Psoas muscle (tissue), 8 donors: ENCODE data around the gene SSH2. TPM values are rescaled to one million over a fixed set of nuclear protein-coding genes. Genes with fewer than 3 reads are reported as not detected.
A peak's percentile ranks its signal among the peaks of the same experiment; 100 is the strongest.

Experiments
- ATAC-seq, 4 donors: fragments of 200-7000 bp; cut with Tn5 transposase; one replicate each; pipeline ENCODE4 v1.9.1; 2020; ENCODE audit warnings: moderate library complexity in 3 of 4, mild to moderate bottlenecking in 2 of 4
- DNase-seq, 2 donors: peaks; one replicate each; pipeline ENCODE4 v3.0.0-alpha.2; 2020
- H3K27ac ChIP-seq: fragments of 200-600 bp; one replicate; pipeline ENCODE4 v1.8.0; 2022
- H3K27me3 ChIP-seq, 3 donors: fragments of 200-600 bp in 1 of 3; one replicate each; pipeline versions ENCODE4 v1.6.1 to v1.8.0; 2013 to 2022; ENCODE audit warnings: low read length in 2 of 3, mild to moderate bottlenecking in 2 of 3, moderate library complexity in 1 of 3; ENCODE audit not compliant: insufficient read depth in 3 of 3
- H3K36me3 ChIP-seq, 2 donors: fragments of 200-600 bp in 1 of 2; one replicate each; pipeline versions ENCODE4 v1.6.1 to v1.8.0; 2013 to 2022; ENCODE audit warnings: low read depth in 1 of 2, mild to moderate bottlenecking in 1 of 2, moderate library complexity in 1 of 2; ENCODE audit not compliant: insufficient read depth in 1 of 2
- H3K4me1 ChIP-seq: fragments of 200-600 bp; one replicate; pipeline ENCODE4 v1.8.0; 2022
- H3K4me3 ChIP-seq: fragments of 200-600 bp; one replicate; pipeline ENCODE4 v1.8.0; 2022; ENCODE audit warnings: mild to moderate bottlenecking
- H3K9me3 ChIP-seq: fragments of 200-600 bp; one replicate; pipeline ENCODE4 v1.8.0; 2022
- WGBS, 3 donors: extraction: QIAGEN DNeasy Blood & Tissue Kit; methylation state at CpG; one replicate each; pipeline versions ENCODE4 v1.1.6 to v1.1.7; 2013; 5-methylcytosine and 5-hydroxymethylcytosine counted together
- intact Hi-C, 2 donors: fragments of 100-400 bp; cut with DNase I; formaldehyde crosslinking; loops; one replicate each; pipeline versions ENCODE4 v1.11.0 to v1.14.2; 2022
- polyA plus RNA-seq, 3 donors: library from polyadenylated mRNA; stranded (reverse); fragments of 200-250 nt; gene quantifications; one replicate each; pipeline ENCODE4 v1.2.3, GENCODE V29; 2013
- total RNA-seq, 4 donors: library from RNA; stranded (reverse); fragmentation: NEBNext Ultra II Directional in 2 of 4; extraction: Animal tissue kit (Norgen Biotek cat#: 25700) in 2 of 4; gene quantifications; one replicate each; pipeline versions ENCODE4 v1.2.1 to v1.2.4, GENCODE V29; 2021 to 2023
- TF ChIP-seq, protein P1 (sequence below): fragments of 200-600 bp; IDR thresholded peaks from one replicate; pipeline ENCODE4 v1.8.0; 2022; ENCODE audit warnings: antibody characterized with exemption
- donor health status: healthy with polysubstance abuse.
- donor health status: DM: no; HTN: no; CAD: no; lungs with moderate emphysema.
- donor health status: Bipolar disorder and iron deficiency.
- donor health status: healthy.
- donor health status: DM: yes; HTN: yes; CAD: no.
- donor health status: DM: no; HTN: no; CAD: no.
- donor health status: DM: no; HTN: no; CAD: no.
- donor health status: DM: yes; HTN: yes; CAD: no.

SSH2 gene
- total and polyA plus RNA-seq, 7 donors: 28.0 to 168 (median 107) TPM

DNA sequence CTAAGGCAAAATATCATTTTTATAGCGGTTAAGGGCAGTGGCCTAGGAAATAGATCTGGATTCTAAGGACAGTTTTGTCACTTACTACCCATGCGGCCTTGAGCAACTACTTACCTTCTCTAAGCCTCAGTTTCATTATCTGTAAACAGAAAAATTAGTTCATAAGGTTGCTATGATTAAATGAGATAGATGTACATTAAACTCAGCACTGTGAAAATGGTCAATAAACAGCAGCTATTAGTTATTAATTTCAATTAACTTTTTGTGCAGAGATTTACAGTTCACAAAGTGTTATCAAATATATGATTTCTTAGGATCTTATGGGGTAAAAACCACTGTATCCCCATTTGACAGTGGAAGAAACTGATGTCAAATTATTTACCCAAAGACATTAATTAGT, 171.8 kb downstream of the SSH2 start:
- peaks cover 22% of the 10 kb centered on the region for H3K4me1 ChIP-seq
- 81 to 91% (median 84%) methylated on average over 2 of the region's 2 CpGs for WGBS, 3 donors
- TF ChIP-seq, protein P1, sequence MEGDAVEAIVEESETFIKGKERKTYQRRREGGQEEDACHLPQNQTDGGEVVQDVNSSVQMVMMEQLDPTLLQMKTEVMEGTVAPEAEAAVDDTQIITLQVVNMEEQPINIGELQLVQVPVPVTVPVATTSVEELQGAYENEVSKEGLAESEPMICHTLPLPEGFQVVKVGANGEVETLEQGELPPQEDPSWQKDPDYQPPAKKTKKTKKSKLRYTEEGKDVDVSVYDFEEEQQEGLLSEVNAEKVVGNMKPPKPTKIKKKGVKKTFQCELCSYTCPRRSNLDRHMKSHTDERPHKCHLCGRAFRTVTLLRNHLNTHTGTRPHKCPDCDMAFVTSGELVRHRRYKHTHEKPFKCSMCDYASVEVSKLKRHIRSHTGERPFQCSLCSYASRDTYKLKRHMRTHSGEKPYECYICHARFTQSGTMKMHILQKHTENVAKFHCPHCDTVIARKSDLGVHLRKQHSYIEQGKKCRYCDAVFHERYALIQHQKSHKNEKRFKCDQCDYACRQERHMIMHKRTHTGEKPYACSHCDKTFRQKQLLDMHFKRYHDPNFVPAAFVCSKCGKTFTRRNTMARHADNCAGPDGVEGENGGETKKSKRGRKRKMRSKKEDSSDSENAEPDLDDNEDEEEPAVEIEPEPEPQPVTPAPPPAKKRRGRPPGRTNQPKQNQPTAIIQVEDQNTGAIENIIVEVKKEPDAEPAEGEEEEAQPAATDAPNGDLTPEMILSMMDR: no peak

DNA sequence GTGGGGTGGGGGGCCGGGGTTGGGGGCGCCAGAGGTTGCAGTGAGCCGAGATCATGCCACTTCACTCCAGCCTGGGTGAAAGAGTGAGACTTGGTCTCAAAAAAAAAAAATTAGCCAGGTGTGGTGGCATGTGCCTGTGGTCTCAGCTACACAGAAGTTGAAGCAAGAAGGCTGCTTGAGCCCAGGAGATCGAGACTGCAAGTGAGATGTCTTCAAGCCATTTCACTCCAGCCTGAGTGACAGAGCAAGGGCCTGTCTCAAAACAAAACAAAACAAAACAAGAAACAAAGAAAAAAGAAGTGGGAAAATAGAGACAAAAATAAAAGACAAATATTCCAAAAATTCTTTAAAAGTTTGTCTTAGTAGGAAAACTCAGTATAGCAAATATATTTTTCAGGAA, 172.2 kb downstream of the SSH2 start:
- intact Hi-C loops: no loop called here
- H3K36me3 ChIP-seq: peaks cover 0 to 41% of the 10 kb centered on the region in 2 donors
- no peak for DNase-seq
- no peak for ATAC-seq
- TF ChIP-seq, protein P1: no peak
- peak overlapping the region; percentile 44 for H3K27ac ChIP-seq
- 75 to 87% (median 80%) methylated on average over 4 of the region's 4 CpGs for WGBS, 3 donors
- H3K4me3 ChIP-seq: peak overlapping the region; percentile 95
- H3K27me3 ChIP-seq: no peaks in the 10 kb centered on the region
- peaks cover 22% of the 10 kb centered on the region for H3K4me1 ChIP-seq
- H3K9me3 ChIP-seq: no peaks in the 10 kb centered on the region

More for the DNA sequence above, 171.8 kb downstream of the SSH2 start:
- peaks cover 0 to 36% of the 10 kb centered on the region in 2 donors for H3K36me3 ChIP-seq
- no peaks in the 10 kb centered on the region for H3K9me3 ChIP-seq
- intact Hi-C loops: no loop called here
- DNase-seq (no peak), ATAC-seq (no peak)
- peak overlapping the region; percentile 97 for H3K27ac ChIP-seq
- no peaks in the 10 kb centered on the region for H3K27me3 ChIP-seq
- peak overlapping the region; percentile 95 for H3K4me3 ChIP-seq

DNA sequence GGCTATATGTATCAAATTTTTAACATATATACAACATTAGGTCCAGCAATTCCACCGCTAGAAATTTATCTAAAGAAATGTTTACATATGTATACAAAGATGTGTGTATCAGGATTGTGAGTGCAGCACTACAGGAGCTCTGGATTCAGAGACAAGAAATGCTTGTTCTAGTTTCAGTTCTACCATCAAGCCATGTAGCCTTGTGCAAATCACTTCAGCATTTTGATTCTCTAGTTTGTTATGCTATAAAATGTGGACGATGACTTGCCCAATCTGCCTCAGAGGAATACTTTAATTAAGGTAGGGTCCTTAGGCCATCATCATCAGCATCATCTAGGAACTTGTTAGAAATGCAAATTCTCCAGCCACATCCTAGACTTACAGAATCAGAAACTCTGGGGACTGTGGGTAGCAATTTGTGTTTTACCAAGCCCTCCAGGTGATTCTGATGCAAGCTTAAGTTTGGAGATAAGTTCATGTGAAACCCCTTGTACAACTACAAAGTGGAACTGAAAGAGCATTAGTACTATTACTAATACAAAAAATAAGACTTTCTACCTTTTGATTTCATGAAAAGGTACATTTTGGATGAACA, 176.1 kb downstream of the SSH2 start:
- peaks cover 40% of the 10 kb centered on the region for H3K4me1 ChIP-seq
- H3K36me3 ChIP-seq: peaks cover 0 to 61% of the 10 kb centered on the region in 2 donors
- WGBS, 3 donors: 85 to 89% (median 88%) methylated on average over 2 of the region's 2 CpGs
- no peaks in the 10 kb centered on the region for H3K9me3 ChIP-seq
- TF ChIP-seq, protein P1: no peak
- ATAC-seq: no peak
- no peak overlapping the region for H3K4me3 ChIP-seq
- no peak for DNase-seq
- H3K27me3 ChIP-seq: no peaks in the 10 kb centered on the region
- H3K27ac ChIP-seq: peak overlapping the region; percentile 11
- intact Hi-C loops: no loop called here

DNA sequence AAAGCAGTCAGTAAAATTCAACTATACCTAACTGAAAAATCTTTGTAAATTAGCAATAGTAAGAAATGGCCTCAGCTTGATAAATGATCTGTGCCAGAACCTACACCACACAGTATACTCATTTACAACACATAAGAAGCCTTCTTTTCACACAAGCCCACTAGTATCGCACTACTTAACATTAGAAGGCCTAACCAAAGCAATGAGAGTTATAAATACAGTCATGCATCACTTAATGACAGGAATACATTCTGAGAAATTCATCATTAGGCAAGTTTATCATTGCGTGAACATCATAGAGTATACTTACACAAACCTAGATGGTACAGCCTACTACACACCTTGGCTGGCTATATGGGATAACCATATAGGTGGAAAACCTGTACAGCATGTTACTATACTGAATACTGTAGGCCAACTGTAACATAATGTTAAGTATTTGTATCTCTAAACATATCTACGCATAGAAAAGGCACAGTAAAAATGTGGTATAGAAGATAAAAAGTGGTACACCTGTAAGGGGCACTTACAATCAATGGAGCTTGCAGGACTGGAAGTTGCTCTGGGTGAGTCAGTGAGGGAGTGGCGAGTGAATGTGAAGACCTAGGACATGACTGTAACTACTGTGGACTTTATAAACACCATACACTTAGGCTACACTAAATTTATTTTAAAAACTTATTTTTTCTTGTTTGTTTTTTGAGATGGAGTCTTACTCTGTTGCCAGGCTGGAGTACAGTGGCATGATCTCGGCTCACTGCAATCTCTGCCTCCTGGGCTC, 180.8 kb downstream of the SSH2 start:
- 81 to 95% (median 83%) methylated on average over 5 of the region's 5 CpGs for WGBS, 3 donors
- peaks cover 0 to 35% of the 10 kb centered on the region in 2 donors for H3K36me3 ChIP-seq
- peak overlapping the region; percentile 59 for H3K27ac ChIP-seq
- ATAC-seq (peak; percentile 47 to 70 (median 64)), DNase-seq (no peak)
- no peaks in the 10 kb centered on the region for H3K27me3 ChIP-seq
- TF ChIP-seq, protein P1: no peak
- peaks cover 60% of the 10 kb centered on the region for H3K4me1 ChIP-seq
- no peaks in the 10 kb centered on the region for H3K9me3 ChIP-seq
- intact Hi-C loops: no loop called here
- no peak overlapping the region for H3K4me3 ChIP-seq
